ENCODE results near the gene ARL10.
"Not testable (repeated sequence)": the region's sequence is repeated elsewhere in the genome, so short reads cannot be mapped to it uniquely, and the experiment has no call there.

Gene ARL10

GRCh38 chr5:176405656-176406435 is 40.6 kb downstream of the ARL10 start:
- H3K4me3 ChIP-seq (ENCODE audit: low read depth, low read length) = no peak overlapping the region
- peak; percentile 23; the same call in 1 of the 2 replicates for TF ChIP-seq CTCF (IDR thresholded peaks at IDR 0.05; ENCODE audit: control insufficient read depth, extremely low read depth, insufficient read depth)
- DNase-seq (ENCODE audit: low read depth) = no peak

GRCh38 chr5:176406436-176407052 is 41.3 kb downstream of the ARL10 start:
- DNase-seq (ENCODE audit: low read depth) = no peak
- no peak overlapping the region for H3K4me3 ChIP-seq (ENCODE audit: low read depth, low read length)
- TF ChIP-seq CTCF (IDR thresholded peaks at IDR 0.05; ENCODE audit: control insufficient read depth, extremely low read depth, insufficient read depth) = no peak

- no peak overlapping the region for H3K4me3 ChIP-seq (ENCODE audit: low read depth, low read length)
- TF ChIP-seq CTCF (IDR thresholded peaks at IDR 0.05; ENCODE audit: control insufficient read depth, extremely low read depth, insufficient read depth) = no peak
- no peak for DNase-seq (ENCODE audit: low read depth)
Measured at GRCh38 chr5:176407456-176408251, 42.4 kb downstream of the ARL10 start.

- not testable (repeated sequence) for DNase-seq (ENCODE audit: low read depth); H3K4me3 ChIP-seq (ENCODE audit: low read depth, low read length)
Measured at GRCh38 chr5:176408252-176408573, 42.9 kb downstream of the ARL10 start.

- no peak for TF ChIP-seq CTCF (IDR thresholded peaks at IDR 0.05; ENCODE audit: control insufficient read depth, extremely low read depth, insufficient read depth)
- H3K4me3 ChIP-seq (ENCODE audit: low read depth, low read length) = no peak overlapping the region
- no peak for DNase-seq (ENCODE audit: low read depth)
Measured at GRCh38 chr5:176408590-176408989, 43.3 kb downstream of the ARL10 start.

GRCh38 chr5:176409765-176410164 is 44.5 kb downstream of the ARL10 start:
- DNase-seq (ENCODE audit: low read depth) = no peak
- no peak overlapping the region for H3K4me3 ChIP-seq (ENCODE audit: low read depth, low read length)
- TF ChIP-seq CTCF (IDR thresholded peaks at IDR 0.05; ENCODE audit: control insufficient read depth, extremely low read depth, insufficient read depth) = no peak

GRCh38 chr5:176410486-176411180 is 45.3 kb downstream of the ARL10 start:
- TF ChIP-seq CTCF (IDR thresholded peaks at IDR 0.05; ENCODE audit: control insufficient read depth, extremely low read depth, insufficient read depth) = no peak
- no peak overlapping the region for H3K4me3 ChIP-seq (ENCODE audit: low read depth, low read length)
- DNase-seq (ENCODE audit: low read depth) = no peak
